HL-60/S4 treated with retinoic acid at 250 ng/mL for 4 days and 3 days (cell line): ENCODE data around the gene TPPP3.

Source experiments
- in situ Hi-C: fragments of 300-500 bp; cut with MboI; formaldehyde crosslinking; loops from 2 replicates; pipeline ENCODE4 v1.7.0; 2022; ENCODE audit warnings: low sequenced_read_pairs

TPPP3 gene

GRCh38 chr16:67393111-67393787, at the start of gene TPPP3:
Gene TPPP3 (minus strand): TSS chr16:67393498. CDS start chr16:67391111, 2,387 bp downstream.
- in situ Hi-C loops: no loop called here

DNA sequence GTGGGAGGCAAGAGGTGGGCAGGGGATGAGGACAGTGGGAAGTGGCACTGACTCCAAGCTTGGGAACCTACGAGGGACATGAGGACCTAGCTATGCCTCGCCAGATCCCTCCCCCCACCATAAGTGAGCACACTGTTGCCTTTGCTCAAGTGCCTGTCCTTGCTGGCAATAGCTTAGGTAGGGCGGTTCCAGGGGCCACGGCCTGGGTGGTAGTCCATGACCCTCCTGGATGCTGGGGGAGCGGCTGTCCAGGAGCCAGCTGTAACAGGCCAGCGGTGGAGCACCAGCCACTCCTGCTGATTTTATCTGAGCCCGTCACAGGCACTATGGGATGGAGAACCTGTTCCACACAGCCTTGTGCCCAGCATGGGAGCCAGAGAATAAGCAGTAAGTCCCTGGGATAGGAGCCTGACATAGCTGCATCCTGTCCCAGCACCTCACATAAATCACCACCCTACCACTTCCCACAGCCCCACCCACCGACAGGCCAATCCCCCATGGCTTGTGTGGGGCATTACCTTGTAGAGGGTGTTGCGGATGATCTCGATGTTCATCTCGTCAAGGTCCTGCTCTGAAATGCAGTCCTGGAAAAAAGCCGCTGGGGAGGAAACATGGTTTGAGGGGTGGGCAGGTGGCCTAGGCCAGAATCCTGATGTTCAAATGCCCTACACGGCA, 49.4 kb upstream of the TPPP3 start:
- in situ Hi-C loops: loop anchor here (25.0 kb wide), 1 partner anchor 480 kb away; the partner anchor contains the start of gene CES3

GRCh38 chr16:67441907-67442306, 48.6 kb upstream of the TPPP3 start:
- in situ Hi-C loops: loop anchor here (25.0 kb wide), 1 partner anchor 480 kb away; the partner anchor contains the start of gene CES3

DNA sequence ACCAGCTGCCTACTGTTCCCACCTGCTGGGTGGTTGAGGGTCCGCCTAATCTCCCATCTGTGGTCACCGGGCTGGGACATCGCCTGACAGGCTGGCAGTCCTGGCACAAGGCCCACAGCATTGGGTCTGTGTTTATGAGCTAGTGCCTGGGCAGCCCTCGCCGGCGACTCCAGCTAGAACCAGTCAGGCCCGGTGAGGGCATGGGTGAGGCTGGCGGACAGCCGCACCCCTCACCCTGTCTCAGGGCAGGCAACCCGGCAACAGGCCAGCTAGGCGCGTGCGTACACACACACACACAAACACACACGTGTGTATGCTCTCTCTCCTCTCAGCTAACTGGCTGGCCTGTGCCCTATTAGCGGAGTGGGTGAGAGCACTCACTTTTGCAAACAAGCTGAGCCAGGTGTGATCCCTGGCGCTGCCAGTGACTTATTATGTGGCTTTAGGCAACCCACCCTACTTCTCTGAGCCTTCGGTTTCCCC, 48.0 kb upstream of the TPPP3 start:
- in situ Hi-C loops: loop anchor here (25.0 kb wide), 1 partner anchor 479 kb away; the partner anchor contains the start of gene CES3

DNA sequence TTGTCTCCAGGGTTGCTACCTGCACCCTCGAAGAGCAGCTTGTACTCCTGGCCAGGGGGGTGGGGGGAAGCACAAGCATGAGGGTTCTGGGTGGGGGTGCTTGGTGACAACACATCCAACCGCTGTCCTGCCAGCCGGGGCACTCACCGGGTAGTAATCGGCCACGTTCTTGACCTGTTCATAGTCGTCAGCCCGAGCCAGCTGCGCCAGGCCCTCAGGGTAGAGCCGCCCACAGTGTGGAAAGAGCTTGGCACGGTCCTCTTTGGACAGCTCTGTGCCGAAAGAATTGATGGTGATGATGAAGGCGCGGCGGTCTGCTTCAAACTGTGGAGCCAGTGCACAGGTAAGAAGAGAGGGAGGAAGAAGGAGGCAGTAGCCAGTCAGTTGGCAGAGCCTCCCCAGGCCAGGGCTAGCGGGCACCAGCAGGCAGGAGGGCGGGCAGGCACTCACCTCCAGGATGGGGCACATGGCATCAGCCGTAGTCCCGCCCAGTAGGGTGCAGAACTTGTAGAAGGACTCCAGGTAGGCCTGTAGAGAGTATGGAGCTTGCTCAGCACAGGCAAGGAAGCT, 45.6 kb upstream of the TPPP3 start:
- in situ Hi-C loops: loop anchor here (25.0 kb wide), 1 partner anchor 477 kb away; the partner anchor contains the start of gene CES3

- in situ Hi-C loops: loop anchor here (25.0 kb wide), 1 partner anchor 476 kb away; the partner anchor contains the start of gene CES3
These were observed 44.9 kb upstream of the TPPP3 start for GRCh38 chr16:67438098-67438791.

DNA sequence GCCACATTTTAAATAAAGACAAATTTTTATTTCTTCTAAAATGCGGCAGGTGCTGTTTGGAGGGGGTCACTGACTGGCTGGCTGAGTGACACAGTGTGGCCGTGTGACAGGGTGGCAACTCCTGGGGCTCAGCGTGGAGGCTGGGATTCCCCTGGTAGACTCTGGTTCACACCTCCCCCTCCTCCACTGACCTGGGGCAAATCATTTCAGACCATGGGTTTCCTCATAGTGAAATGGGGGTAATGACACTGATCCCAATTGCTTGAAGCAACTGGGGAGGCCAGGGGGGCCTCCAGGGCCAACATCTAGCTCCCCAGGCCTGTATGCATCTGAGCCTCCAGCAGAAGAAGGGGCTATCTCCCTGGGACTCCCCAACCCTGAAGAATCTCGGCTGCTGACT, 44.2 kb upstream of the TPPP3 start:
- in situ Hi-C loops: loop anchor here (25.0 kb wide), 1 partner anchor 475 kb away; the partner anchor contains the start of gene CES3

GRCh38 chr16:67436640-67437193, 43.4 kb upstream of the TPPP3 start:
- in situ Hi-C loops: loop anchor here (25.0 kb wide), 1 partner anchor 474 kb away; the partner anchor contains the start of gene CES3

GRCh38 chr16:67435758-67436164, 42.5 kb upstream of the TPPP3 start:
- in situ Hi-C loops: loop anchor here (25.0 kb wide), 1 partner anchor 473 kb away; the partner anchor contains the start of gene CES3

GRCh38 chr16:67433131-67433719, 39.9 kb upstream of the TPPP3 start:
- in situ Hi-C loops: loop anchor here (25.0 kb wide), 1 partner anchor 471 kb away; the partner anchor contains the start of gene CES3

DNA sequence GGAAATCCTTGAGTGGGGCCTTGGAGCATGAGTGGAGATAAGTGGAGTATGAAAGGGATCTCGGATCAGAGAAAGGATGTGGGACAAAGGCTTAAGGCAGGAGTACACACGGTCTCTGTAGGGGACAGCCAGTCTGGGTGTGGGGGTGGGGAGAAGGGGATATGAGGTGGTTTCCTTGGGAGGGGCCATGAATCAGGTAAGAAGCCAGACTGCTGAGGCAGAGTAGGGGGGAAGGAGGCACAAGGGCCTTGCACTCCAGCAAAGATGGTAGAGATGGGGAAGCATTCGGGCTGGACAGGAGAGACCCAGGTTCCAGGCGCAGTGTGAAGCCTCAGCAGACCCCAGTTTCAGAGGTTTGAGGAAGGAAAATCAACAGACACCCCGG, 39.2 kb upstream of the TPPP3 start:
- in situ Hi-C loops: loop anchor here (25.0 kb wide), 1 partner anchor 470 kb away; the partner anchor contains the start of gene CES3

DNA sequence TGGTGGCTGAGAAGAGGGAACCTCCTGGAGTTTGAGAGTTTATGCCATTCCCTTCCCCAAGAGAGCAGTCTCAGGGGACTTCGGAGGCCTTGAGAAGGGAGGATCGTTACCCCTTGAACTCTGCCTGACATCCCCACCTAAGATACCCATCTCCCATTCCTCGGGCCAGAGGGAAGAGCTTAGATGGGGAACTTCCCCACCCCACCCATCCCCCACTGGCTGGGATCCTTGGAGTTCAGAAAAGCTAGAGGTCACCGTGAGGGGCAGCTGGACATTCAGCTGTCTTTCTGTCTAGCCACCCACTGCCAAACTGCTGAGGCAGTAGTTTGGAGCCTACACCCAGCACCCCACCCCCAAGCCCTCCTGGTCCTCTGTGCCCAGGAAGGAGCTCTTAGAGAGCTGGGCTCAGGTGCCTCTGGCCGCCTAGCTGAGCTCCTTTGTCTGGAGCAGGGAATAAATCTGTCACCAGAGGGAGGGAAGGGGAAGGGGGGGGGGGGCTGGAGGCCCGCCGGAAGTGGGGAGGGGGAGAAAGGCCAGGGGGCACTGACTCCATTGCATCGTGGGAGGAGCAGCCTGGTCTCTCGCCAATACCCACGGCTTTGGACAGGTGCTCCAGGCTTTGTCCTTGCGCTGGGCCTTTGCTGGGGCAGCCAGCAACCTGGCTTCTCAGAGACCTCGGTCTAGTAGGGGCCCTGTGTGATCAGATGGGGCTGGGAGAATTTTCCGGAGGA, 38.6 kb upstream of the TPPP3 start:
- in situ Hi-C loops: loop anchor here (25.0 kb wide), 1 partner anchor 470 kb away; the partner anchor contains the start of gene CES3

- in situ Hi-C loops: loop anchor here (25.0 kb wide), 1 partner anchor 469 kb away; the partner anchor contains the start of gene CES3
These were observed 37.9 kb upstream of the TPPP3 start, which contains the start of gene HSD11B2 for GRCh38 chr16:67430977-67431774. Gene HSD11B2 (plus strand): TSS chr16:67431121. CDS start chr16:67431249, 128 bp downstream.

DNA sequence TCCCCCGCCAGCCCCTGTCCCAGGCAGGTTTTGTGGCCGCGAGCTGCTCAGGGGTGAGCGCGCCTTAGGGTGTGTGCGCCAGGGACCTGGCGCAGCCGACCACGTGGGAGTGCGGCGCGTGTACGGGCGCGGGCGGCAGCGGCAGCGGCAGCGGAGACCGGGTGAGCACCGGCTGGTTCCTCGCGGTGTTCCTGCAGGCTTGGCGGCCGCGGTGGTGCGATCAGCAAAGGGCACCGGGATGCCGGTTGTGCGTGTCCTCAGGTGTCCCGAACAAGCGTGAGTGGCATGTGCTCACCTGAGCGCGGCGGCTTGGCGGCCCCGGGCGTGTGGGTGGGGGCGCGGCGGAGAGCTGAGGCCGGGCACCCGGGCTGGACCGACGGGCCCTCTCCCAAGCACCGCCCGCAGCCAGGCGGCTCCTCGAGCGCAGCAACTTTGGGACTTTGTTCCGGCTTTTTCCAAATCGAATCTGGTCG, 37.2 kb upstream of the TPPP3 start:
- in situ Hi-C loops: loop anchor here (25.0 kb wide), 1 partner anchor 468 kb away; the partner anchor contains the start of gene CES3

- in situ Hi-C loops: loop anchor here (25.0 kb wide), 1 partner anchor 468 kb away; the partner anchor contains the start of gene CES3
These were observed 36.7 kb upstream of the TPPP3 start for GRCh38 chr16:67429799-67430503.

DNA sequence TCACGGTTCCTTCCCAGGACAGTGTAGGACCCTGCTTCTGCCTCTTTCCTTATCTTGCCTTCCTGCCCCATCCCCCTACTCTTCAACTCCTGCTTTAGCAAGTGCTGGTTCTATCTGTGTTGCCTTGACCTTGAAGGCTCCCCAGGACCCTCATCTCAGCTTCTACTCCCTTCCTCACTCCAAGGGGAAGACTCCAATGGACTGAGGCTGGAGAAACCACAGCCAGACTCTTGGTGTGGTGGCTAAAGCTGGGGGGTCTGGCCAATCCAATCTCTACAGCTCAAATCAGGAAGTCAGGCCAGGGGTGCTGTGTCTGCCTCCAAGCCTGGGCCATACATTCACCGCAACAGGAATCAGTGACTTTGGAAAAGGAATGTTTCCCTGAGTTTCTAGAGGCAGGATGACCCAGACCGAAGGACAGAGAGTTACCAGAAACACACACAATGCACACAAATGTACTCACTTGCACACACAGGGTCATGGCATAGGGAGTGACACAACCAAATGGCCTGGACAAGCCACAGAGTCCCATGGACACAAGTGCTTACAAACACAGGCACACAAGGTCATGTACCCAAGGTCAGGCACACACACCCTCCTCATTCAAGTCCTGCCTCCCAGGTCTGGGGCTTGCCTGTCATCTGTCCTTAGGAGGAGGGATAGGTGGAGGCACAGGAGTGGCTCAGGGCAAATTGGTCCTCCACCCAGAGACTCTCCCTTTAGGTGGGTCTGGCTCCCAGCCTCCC, 35.9 kb upstream of the TPPP3 start:
- in situ Hi-C loops: loop anchor here (25.0 kb wide), 1 partner anchor 467 kb away; the partner anchor contains the start of gene CES3
